ENCODE measurements around the gene TPRG1L.

Gene TPRG1L

GRCh38 chr1:3645247-3645646, 20.4 kb downstream of the TPRG1L start:
- DNase-seq (ENCODE audit: low read depth, low spot score) = no peak

DNA sequence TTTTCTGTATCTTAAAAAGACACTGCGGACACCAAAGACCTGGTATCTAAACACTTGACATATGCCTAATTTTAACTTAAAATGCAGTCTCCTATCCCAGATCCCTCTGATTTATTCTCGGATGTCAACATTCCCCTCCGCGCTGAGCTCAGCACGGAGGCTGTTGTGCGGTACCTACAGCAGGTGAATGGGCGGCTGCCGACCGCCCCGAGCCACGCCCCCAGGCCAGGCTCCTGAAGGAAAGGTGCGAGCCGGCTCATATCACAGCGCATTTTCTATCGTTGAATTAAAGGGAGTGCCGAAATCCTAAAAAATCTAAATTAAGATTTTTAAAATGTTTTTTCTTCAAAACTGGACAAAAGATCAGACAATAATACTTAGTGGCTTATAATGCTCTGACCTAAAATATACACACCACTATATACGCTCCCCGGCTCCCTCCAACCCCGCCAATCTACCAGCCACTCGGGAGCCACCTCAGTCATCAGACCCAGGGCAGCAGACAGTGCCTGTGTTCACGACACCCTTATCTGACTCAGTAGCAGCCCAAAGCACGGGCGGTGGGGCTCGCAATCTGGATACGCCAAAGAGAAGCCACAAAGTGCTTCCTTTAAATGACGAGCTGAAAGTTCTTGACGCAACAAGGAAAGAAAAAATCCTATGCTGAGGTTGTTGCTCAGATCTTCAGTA, 21.0 kb downstream of the TPRG1L start:
- no peak for DNase-seq (ENCODE audit: low read depth, low spot score)

DNA sequence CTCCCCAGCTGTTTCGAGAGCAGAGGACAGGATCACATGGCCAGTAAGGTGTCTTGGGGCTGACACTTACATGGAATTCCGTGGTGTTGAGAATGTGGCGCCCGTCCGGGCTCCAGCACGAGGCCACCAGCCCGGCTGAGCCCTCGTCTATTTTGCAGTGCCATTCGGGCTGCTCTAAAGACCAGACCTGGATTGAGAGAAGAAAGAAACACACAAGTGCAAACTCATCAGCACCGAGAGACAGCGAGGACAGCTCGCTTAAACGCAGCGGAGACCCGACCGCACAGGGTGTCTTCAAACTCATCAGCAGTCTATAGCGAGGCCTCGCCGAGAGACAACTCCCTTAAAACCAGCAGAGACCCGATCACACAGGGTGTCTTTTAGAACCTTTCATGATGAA, 21.8 kb downstream of the TPRG1L start:
- no peak for DNase-seq (ENCODE audit: low read depth, low spot score)

DNA sequence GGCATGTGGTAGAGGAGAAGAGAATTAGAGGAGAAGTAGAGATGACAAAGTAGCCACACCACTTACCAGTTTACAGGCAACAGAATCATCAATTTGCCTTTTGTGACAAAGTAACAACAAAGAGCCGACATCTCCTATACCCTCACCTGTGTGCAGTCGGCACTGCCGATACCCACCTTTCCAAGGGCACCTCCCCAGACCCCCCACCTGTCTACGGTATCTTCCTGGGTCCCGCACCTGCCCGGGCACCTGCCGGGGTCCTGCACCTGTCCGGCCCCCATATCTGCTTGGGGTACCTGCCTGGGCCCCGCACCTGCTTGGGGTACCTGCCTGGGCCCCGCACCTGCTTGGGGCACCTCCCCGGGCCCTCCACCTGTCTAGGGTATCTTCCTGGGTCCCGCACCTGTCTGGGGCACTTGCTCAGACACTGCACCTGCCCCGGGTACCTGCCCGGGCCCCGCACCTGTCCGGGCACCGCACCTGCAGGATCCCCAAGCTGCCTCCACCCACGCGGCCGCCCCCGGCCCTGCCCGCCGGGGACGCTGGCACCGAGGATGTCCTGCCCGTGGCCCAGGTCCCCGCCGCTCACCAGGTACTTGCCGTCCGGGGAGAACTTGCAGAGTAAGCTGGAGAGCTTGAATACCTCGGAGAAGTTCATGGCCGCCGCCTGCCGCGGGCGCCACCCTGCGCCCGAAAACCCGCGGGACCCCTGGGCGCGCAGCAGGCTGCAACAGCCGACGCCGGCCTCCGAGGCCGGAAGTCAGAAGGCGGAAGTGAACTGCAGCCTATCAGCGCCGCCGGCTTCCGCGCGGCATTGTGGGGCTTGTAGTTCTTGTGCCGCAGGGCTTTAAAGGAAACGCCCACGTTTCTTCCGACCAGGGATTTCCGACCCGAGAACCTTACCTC, 24.8 kb downstream of the TPRG1L start, which contains the start of gene WRAP73:
TSS of gene WRAP73 (minus strand) at position 762 of the 906 bp plus-strand sequence. CDS start at position 658, 104 bp downstream.
- DNase-seq (ENCODE audit: low read depth, low spot score) = peak; percentile 94

DNA sequence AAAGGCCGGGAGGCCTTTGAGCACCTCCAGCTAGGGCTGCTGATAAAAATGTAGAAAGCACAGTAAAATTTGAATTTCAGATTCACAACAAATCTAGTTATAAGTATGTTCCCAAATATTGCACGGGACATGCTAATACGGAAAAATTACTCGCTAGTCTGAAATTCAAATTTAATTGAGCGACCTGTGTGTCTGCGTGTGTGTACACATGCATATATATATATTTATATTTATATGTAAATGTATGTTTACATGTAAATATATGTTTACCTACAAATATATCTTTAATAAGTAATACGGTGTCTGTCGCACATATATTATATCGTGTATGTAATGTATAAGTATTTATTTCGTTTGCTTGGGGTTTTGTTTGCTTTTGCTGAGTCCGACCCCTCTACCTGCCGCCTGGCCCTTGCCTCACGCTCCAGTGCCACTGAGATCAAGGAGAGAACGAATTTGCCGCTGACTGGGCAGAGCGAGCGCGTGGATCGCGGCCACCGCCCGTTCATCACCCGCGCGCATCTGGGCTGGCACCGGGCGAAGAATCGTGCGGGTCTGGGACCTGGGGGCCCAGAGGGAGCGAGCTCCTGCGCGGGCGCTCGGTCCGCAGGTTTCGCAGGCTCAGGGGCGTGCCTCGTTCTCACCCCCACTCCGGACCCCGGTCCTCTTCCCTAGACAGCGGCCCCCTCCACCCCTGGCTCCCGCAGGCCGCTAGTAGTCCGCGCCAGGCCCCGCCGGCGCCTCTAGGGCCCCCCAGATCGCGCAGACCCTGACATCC, 25.6 kb downstream of the TPRG1L start:
- no peak for DNase-seq (ENCODE audit: low read depth, low spot score)

GRCh38 chr1:3651026-3651929, 26.5 kb downstream of the TPRG1L start:
- peak; percentile 70 for DNase-seq (ENCODE audit: low read depth, low spot score)

DNA sequence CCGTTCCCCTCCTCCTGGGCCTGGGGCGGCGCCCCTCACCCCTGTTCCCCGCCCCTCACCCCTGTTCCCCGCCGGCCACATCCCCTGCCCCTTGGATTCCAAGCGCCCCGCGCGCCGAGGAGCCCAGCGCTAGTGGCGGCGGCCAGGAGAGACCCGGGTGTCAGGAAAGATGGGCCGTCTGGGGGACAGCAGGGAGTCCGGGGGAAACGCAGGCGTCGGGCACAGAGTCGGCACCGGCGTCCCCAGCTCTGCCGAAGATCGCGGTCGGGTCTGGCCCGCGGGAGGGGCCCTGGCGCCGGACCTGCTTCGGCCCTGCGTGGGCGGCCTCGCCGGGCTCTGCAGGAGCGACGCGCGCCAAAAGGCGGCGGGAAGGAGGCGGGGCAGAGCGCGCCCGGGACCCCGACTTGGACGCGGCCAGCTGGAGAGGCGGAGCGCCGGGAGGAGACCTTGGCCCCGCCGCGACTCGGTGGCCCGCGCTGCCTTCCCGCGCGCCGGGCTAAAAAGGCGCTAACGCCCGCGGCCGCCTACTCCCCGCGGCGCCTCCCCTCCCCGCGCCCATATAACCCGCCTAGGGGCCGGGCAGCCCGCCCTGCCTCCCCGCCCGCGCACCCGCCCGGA, 27.2 kb downstream of the TPRG1L start, which contains the start of gene TP73:
TSS of gene TP73 (plus strand) at position 587 of the 618 bp plus-strand sequence. CDS start 29,850 bp downstream, outside the sequence.
- no peak for DNase-seq (ENCODE audit: low read depth, low spot score)

GRCh38 chr1:3652548-3653285, 27.9 kb downstream of the TPRG1L start:
- peak; percentile 36 for DNase-seq (ENCODE audit: low read depth, low spot score)

DNA sequence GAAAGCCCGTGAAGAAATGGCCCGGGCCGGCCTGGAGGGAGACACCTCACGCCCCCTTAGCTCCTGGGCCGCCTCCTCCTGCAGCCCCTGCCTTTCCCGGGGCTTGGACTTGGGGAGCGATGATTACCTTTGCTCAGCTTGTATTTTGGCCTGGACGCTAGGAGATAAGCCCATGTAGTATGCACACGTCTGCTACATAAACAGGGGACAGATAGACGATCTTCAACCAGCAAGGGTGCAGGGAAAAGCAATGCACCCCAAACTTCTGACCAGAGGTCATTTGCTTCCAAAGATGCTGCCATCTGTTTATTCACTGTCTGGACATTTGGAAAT, 28.4 kb downstream of the TPRG1L start:
- no peak for DNase-seq (ENCODE audit: low read depth, low spot score)

DNA sequence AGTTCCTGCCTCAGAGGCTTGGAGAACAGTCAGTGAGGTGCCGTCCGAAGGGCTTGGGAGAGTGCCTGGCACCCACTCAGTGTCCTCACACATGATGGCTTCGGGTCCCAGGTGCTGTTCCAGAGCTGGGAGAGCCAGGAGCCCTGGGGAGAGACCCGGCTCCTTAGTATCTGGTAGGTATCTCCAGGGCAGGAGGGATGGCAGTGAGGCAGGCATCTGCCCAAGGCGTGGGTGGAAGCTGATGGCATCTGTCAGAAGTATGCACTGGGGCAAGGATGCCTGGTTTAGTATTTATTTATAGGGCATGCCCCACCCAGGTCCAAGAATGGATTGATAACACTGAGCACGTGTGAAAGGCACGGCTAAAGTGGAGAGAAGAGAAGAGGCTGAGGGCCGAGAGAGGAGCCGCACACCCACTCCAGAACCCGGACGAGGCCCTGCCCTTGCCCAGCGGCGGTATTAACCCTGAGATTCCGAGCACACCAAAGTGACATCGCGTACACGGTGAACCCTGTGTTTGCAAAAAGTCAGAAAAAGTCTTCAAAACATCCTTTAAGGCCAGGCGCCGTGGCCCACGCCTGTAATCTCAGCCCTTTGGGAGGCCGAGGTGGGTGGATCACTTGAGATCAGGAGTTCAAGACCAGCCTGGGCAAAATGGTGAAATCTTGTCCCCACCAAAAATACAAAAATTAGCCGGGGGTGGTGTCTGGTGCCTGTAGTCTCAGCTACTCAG, 29.9 kb downstream of the TPRG1L start:
- DNase-seq (ENCODE audit: low read depth, low spot score) = no peak

DNA sequence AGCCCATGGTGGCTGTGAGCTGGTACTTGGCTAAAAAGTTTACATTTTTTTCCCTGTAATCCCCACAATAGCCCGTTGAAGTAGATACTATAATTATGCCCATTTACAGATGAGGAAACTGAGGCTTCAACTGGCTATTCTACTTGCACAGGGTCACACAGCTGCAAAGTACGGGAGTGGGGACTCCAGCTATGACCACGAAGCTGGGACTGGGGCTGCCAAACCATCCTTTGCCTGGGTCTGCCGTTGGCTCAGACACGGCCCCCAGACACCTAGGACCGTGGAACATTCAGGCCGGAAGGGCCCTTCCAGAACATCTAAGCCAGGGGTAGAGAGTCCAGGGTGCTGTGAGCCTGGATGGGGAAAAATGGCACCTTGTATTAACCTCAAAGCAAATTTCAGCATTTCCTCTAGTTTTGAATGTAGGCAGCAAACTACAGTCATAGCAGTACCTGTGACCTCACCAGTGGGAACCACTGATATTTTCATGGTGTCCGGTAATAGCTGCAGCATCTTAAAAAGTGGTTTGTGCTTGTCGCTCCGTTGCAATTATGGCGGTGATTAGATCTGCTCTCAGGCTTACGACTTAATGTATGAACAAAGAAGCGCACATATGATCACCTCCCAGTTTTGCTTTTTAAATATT, 31.8 kb downstream of the TPRG1L start:
- no peak for DNase-seq (ENCODE audit: low read depth, low spot score)

GRCh38 chr1:3657096-3657475, 32.3 kb downstream of the TPRG1L start:
- DNase-seq (ENCODE audit: low read depth, low spot score) = no peak

- no peak for DNase-seq (ENCODE audit: low read depth, low spot score)
Observed at GRCh38 chr1:3657578-3658230, 32.9 kb downstream of the TPRG1L start.

- DNase-seq (ENCODE audit: low read depth, low spot score) = peak; percentile 59
Observed at GRCh38 chr1:3658231-3658615, 33.4 kb downstream of the TPRG1L start.

DNA sequence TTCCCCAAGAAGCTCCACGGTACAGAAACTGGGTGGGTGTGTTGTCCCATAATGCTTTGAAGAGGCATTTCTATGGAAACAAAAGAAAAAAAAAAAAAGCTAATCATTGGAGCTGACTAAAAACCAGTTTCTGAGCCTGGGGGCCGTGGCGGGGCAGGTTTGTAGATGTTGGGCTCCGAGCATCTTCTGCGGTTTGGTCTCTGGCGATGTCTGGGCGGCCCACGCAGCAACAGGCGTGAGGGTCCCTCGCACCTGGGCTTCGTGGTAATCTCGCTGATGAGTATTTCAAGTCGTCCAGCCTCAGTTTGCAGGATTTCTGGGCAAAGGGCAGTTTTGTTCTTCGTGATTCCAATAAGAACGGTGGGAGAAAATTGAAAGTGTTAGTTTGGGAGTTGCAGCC, 34.3 kb downstream of the TPRG1L start:
- DNase-seq (ENCODE audit: low read depth, low spot score) = peak; percentile 31

DNA sequence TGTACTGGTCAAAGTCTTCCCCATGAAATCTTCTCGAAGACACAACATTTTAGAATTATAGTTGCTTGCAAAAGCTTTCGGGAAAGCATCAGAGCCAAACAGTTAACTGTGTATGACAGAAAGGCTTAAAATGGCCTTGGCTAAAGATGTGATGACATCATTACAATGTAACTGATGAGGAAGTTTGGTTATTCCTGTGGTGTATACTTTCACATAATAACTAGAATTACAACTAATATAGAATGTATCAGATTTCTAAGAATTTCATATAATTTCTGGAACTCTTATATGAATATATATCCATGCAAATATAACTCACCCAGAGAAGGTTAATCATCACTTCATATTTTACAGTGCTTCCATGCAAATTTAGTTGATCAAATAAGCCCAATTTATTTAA, 35.9 kb downstream of the TPRG1L start:
- DNase-seq (ENCODE audit: low read depth, low spot score) = no peak

DNA sequence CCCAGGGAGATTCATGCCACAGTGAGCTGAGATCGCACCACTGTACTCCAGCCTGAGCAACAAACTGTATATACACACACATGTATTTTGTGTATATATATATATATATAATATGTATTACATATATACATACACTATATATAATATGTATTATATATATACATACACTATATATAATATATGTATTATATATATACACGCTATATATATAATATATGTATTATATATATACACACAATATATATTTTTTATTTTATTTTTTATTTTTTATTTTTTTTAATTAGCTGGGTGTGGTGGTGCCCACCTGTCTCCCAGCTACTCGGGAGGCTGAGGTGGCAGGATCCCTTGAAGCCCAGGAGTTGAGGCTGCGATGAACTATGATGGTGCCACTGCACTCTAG, 36.8 kb downstream of the TPRG1L start:
- DNase-seq (ENCODE audit: low read depth, low spot score) = no peak

DNA sequence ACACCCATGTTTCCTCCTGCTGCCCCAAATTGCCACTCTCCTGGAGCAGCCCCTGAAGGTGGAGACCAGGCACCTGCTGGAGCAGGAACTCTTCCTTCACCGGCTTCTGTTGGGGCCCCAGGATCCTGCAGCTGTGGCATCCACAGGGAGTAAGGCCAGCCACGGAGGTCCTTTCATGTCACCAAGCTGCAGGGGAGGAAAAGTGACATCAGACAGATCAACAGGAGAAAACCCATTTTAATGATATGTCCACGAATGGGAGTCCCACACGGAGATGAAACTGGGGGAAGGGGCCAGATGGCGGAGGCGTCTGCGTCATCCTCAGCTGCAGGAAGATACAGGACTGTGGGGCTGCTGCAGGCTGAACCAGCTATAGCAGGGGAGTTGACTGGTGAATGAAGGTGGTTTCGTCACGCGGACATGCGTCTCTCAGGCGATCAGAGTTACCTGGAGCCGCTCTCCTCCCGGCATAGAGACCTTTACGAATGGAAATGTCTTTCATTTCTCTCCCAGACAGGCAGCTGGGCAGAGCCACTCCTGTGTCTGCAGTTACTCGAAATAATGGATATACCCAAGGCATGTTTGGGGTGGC, 37.4 kb downstream of the TPRG1L start:
- DNase-seq (ENCODE audit: low read depth, low spot score) = no peak
